ENCODE data around the gene RPS6KB2.

RPS6KB2 gene

DNA sequence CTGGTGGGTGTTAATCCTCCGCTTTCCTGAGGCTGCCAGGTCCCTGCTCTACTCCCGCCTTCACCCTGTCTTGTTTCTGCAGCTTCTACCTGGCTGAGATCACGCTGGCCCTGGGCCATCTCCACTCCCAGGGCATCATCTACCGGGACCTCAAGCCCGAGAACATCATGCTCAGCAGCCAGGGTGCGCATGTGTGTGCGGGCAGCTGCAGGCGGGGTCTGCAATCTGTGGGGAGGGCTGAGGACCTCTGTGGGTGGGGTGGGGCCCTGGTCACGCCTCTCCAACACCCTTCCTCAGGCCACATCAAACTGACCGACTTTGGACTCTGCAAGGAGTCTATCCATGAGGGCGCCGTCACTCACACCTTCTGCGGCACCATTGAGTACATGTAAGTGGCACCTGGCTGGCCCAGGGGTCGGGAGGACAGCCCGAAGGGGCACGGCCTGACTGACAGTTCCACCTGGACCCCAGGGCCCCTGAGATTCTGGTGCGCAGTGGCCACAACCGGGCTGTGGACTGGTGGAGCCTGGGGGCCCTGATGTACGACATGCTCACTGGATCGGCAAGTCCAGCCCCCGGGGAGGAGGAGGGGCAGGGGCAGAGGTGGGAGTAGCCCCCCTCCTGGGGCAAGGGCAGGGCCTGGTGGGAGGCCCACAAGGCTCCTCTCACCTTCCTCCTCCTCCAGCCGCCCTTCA lies 4.5 kb downstream of the RPS6KB2 start:
- TF ChIP-seq, protein P1, sequence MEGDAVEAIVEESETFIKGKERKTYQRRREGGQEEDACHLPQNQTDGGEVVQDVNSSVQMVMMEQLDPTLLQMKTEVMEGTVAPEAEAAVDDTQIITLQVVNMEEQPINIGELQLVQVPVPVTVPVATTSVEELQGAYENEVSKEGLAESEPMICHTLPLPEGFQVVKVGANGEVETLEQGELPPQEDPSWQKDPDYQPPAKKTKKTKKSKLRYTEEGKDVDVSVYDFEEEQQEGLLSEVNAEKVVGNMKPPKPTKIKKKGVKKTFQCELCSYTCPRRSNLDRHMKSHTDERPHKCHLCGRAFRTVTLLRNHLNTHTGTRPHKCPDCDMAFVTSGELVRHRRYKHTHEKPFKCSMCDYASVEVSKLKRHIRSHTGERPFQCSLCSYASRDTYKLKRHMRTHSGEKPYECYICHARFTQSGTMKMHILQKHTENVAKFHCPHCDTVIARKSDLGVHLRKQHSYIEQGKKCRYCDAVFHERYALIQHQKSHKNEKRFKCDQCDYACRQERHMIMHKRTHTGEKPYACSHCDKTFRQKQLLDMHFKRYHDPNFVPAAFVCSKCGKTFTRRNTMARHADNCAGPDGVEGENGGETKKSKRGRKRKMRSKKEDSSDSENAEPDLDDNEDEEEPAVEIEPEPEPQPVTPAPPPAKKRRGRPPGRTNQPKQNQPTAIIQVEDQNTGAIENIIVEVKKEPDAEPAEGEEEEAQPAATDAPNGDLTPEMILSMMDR (IDR thresholded peaks at IDR 0.05; ENCODE audit: low read depth, low read length, missing control alignments) = no peak
- no peak overlapping the region for H3K4me3 ChIP-seq (replicated peaks; ENCODE audit: low read depth, low read length)
- DNase-seq (ENCODE audit: extremely low read depth, low read depth) = no peak

DNA sequence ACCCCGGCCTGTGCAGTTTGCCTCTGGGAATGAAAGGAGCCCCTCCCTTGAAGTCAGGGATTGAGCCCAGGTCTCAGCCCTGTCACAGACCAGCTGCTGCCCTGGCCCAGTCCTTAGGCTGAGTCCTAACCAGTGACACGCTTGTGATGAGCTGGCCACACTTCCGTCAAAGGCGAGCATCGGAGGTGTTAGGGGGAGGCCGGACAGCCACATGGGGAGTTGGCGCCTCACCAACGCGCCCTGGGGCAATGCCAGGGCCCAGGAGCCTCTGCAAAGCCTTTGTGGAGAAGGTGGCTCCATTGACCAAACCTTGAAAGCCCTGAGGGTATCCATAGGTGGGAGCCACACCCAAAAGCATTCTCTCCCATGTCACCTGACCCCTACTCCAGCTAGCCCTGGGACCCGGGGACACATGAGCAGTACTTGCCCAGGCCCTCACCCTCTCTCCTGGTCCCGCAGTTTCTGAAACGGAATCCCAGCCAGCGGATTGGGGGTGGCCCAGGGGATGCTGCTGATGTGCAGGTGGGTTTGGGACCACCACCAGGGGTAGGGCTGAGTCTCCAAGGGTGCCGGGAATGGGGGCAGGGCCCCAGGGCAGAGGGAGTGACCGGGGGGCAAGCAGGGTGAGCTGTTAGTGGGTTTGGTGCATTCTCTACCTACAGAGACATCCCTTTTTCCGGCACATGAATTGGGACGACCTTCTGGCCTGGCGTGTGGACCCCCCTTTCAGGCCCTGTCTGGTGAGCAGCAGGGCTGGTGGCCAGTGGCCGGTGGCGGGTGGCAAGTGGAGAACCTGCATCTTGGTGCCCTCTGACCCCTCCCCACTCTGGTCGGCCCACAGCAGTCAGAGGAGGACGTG lies 5.5 kb downstream of the RPS6KB2 start:
- no peak overlapping the region for H3K4me3 ChIP-seq (replicated peaks; ENCODE audit: low read depth, low read length)
- DNase-seq (ENCODE audit: extremely low read depth, low read depth) = no peak

DNA sequence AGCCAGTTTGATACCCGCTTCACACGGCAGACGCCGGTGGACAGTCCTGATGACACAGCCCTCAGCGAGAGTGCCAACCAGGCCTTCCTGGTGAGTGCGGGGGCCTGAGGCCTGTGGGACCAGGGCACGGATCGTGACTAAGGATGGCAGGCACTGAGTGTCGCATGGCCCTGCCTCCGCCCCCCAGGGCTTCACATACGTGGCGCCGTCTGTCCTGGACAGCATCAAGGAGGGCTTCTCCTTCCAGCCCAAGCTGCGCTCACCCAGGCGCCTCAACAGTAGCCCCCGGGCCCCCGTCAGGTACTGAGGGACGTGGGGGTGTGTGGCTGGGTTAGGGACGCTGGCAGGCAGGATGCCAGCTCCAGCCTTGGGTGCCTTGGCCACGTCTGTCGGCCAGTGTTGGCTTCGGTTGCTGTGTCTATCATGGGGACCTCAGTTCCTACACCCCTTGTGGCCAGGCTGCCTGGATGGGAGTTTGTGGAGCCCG lies 6.1 kb downstream of the RPS6KB2 start:
- no peak for DNase-seq (ENCODE audit: extremely low read depth, low read depth)
- TF ChIP-seq, protein P1 (IDR thresholded peaks at IDR 0.05; ENCODE audit: low read depth, low read length, missing control alignments) = no peak
- H3K4me3 ChIP-seq (replicated peaks; ENCODE audit: low read depth, low read length) = no peak overlapping the region

More for the DNA sequence above, 5.5 kb downstream of the RPS6KB2 start:
- TF ChIP-seq, protein P1 (IDR thresholded peaks at IDR 0.05; ENCODE audit: low read depth, low read length, missing control alignments) = no peak

DNA sequence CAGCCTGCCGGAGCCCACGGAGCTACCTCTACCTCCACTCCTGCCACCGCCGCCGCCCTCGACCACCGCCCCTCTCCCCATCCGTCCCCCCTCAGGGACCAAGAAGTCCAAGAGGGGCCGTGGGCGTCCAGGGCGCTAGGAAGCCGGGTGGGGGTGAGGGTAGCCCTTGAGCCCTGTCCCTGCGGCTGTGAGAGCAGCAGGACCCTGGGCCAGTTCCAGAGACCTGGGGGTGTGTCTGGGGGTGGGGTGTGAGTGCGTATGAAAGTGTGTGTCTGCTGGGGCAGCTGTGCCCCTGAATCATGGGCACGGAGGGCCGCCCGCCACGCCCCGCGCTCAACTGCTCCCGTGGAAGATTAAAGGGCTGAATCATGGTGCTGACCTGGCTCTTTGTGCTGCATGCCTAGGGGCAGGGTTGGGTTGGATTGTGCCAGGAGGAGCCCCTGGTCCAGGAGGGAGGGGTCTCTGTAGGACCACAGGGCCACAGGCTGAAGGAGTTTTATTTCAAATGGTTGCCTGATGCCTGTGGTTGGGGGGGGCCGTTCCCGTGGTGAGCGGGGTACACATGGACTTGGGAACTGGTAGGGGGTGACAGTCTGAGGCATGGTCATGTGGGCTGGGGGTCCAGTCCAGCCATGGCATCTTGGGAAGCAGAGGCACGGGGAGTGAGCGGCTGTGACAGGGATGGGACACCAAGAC lies 6.9 kb downstream of the RPS6KB2 start:
- no peak for DNase-seq (ENCODE audit: extremely low read depth, low read depth)
- H3K4me3 ChIP-seq (replicated peaks; ENCODE audit: low read depth, low read length) = no peak overlapping the region
- TF ChIP-seq, protein P1 (IDR thresholded peaks at IDR 0.05; ENCODE audit: low read depth, low read length, missing control alignments) = no peak

DNA sequence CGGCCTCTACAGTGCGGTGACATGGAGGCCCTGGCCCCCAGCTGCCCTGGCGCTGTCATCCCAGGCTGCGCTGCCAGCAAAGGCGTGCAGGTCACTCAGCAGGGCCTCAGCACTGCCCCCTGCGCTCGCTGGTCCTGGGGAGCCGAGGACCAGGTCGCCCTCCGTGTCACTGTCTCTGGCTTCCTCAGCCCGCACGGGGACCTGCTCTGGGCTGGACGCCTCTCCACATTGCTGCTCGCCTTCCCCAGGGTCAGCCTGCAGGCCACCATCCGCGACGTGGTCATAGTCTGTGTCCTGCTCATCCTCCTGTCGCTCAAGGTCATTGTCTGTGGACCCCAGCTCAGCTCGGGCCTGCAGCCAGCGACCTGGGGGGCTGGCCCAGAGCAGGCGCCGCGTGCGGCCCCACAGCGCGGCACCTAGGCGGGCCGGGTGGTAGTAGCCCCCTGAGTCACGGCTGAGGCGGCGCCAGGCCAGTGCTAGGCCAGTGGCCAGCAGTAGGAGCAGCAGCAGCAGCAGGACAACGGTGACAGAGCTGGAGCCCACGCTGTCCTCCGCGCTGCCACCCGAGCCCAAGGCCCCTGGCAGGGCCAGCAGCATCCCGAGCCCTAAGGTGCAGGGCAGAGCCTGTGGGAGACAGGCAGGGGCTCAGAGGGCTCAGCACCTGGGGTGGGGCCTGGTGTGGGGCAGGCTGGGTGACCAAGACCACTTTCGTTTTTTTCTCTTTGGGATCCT lies 7.6 kb downstream of the RPS6KB2 start:
- no peak overlapping the region for H3K4me3 ChIP-seq (replicated peaks; ENCODE audit: low read depth, low read length)

More for the DNA sequence above, 7.6 kb downstream of the RPS6KB2 start:
- TF ChIP-seq, protein P1 (IDR thresholded peaks at IDR 0.05; ENCODE audit: low read depth, low read length, missing control alignments) = no peak
- no peak for DNase-seq (ENCODE audit: extremely low read depth, low read depth)
